ENCODE data around the gene CFAP299.

DNA sequence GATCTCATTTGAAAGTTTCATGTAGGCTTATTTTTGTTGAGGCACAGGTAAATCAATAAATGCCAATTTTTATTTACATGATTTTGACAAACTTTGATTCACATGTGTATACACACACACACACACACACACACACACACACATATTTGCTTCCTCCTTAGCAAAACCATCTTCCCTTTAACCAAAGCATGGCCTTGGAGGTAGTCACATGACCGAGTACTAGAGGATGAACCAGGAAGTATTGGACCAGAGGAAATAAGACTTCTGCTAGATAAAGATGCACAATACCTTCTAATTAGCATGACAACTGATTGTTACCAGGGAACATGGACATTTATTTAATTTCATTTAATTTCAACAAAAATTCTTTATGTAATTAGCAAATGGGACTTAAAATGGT lies 23.4 kb upstream of the CFAP299 start:
- TF ChIP-seq, protein P1, sequence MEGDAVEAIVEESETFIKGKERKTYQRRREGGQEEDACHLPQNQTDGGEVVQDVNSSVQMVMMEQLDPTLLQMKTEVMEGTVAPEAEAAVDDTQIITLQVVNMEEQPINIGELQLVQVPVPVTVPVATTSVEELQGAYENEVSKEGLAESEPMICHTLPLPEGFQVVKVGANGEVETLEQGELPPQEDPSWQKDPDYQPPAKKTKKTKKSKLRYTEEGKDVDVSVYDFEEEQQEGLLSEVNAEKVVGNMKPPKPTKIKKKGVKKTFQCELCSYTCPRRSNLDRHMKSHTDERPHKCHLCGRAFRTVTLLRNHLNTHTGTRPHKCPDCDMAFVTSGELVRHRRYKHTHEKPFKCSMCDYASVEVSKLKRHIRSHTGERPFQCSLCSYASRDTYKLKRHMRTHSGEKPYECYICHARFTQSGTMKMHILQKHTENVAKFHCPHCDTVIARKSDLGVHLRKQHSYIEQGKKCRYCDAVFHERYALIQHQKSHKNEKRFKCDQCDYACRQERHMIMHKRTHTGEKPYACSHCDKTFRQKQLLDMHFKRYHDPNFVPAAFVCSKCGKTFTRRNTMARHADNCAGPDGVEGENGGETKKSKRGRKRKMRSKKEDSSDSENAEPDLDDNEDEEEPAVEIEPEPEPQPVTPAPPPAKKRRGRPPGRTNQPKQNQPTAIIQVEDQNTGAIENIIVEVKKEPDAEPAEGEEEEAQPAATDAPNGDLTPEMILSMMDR (IDR thresholded peaks at IDR 0.05) = no peak
- no peak for TF ChIP-seq POLR2A (IDR thresholded peaks at IDR 0.05)

Data from right lobe of liver (tissue), 4 donors.